Effector memory CD8-positive, alpha-beta T cell (primary cell): ENCODE measurements around the gene DHX58.
"Not testable (repeated sequence)": the region's sequence is repeated elsewhere in the genome, so short reads cannot be mapped to it uniquely, and the experiment has no call there.

Experiments
- ATAC-seq: fragments of 150-1000 bp; cut with Tn5 transposase; replicated peaks from 2 replicates; pipeline ENCODE4 v1.10.0; 2021; ENCODE audit warnings: mild to moderate bottlenecking, moderate library complexity
- DNase-seq, 3 experiments: peaks; one replicate each; pipeline ENCODE4 v3.0.0; 2021
- H3K27ac Mint-ChIP-seq, 2 donors: one replicate each; pipeline ENCODE4 v1.8.0; 2022; ENCODE audit warnings: mild to moderate bottlenecking in 2 of 2, mixed read lengths in 2 of 2, moderate library complexity in 2 of 2
- H3K27me3 Mint-ChIP-seq, 2 donors: one replicate each; pipeline ENCODE4 v1.8.0; 2022; ENCODE audit warnings: mixed read lengths in 2 of 2
- H3K36me3 Mint-ChIP-seq: one replicate; pipeline ENCODE4 v1.8.0; 2022; ENCODE audit warnings: mild to moderate bottlenecking, moderate library complexity, mixed read lengths; ENCODE audit not compliant: insufficient read depth
- H3K4me1 Mint-ChIP-seq, 2 donors: one replicate each; pipeline ENCODE4 v1.8.0; 2022; ENCODE audit warnings: low read depth in 2 of 2, mixed read lengths in 2 of 2
- H3K4me3 Mint-ChIP-seq, 2 donors: one replicate each; pipeline ENCODE4 v1.8.0; 2022; ENCODE audit warnings: mild to moderate bottlenecking in 2 of 2, mixed read lengths in 2 of 2, moderate library complexity in 2 of 2
- H3K9me3 Mint-ChIP-seq, 2 donors: one replicate each; pipeline ENCODE4 v1.8.0; 2022; ENCODE audit warnings: mixed read lengths in 2 of 2
- total RNA-seq, 9 experiments: gene quantifications; one replicate each; lab custom pipeline; 2026; lab: John Stamatoyannopoulos, UW

DHX58 gene
- total RNA-seq: 6.6 to 37.2 (median 12.1) reads per million in 9 experiments

DNA sequence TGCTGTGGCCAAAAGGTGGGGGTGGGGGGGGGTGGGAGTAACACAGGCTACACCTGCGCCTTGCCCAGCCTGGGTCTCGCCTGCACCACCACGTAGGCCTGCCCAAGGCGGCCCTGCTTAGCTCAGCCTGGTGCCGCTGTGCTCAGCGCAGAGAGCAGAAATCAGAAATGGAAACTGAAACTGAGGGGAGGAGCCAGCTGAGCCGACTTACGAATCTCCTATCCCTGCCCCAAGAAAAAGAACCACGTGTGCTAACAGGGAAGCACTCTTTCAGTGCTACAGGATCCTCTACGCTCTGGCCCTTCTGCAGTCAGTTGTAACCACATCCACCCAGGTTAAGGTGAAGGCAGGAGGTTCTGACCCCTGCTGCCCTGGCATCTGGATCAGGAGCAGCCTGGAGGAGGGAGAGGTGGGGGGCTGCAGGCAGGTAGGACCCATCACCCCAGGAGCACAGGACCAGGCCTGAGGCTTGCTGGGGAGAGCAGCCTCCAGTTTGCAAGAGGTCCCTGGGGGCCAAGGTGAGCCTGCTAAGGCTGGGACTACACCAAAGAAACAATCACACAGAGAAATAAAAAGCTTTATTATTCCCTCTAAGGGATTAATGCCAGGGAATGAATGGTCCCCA, at the start of gene DHX58:
DHX58 (minus strand) TSS at position 163 of the 625 bp plus-strand sequence. CDS start 822 bp downstream, outside the sequence.
- ATAC-seq (peak; percentile 86), DNase-seq (peak; percentile 75 to 80 (median 75))
- Mint-ChIP-seq H3K36me3 (peaks cover 29% of the 10 kb centered on the region), H3K4me3 (peak within 1 kb of the TSS; percentile 79 to 93), H3K27me3 (no peaks in the 10 kb centered on the region), H3K4me1 (peaks cover 30 to 40% of the 10 kb centered on the region in 2 donors), H3K27ac (peak within 1 kb of the TSS; percentile 93 to 98), H3K9me3 (no peaks in the 10 kb centered on the region)

DNA sequence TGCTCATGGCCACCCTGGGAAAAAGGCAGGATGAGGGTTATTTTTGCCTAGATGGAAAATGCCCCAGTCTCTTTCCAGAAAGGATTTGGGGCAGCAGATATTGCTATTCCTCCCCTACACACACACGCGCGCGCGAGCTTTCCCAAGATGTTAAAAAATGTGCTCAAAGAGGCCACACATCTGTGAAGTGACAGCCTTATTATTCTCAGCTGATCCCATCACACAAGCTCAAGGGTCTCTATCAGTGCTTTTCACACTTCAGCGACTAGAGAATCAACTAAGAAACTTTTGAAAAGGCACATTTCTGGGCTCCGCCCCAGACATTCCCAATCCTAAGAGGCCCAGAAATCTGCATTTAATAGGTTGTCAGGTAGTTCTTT, 48.0 kb upstream of the DHX58 start:
- H3K36me3 Mint-ChIP-seq: peaks cover 7% of the 10 kb centered on the region
- no peaks in the 10 kb centered on the region for H3K9me3 Mint-ChIP-seq
- ATAC-seq (no peak), DNase-seq (no peak)
- peaks cover 5% of the 10 kb centered on the region in 2 donors for H3K4me1 Mint-ChIP-seq
- no peak overlapping the region for H3K4me3 Mint-ChIP-seq
- no peak overlapping the region for H3K27ac Mint-ChIP-seq
- no peaks in the 10 kb centered on the region for H3K27me3 Mint-ChIP-seq

GRCh38 chr17:42159796-42160530, 47.4 kb upstream of the DHX58 start:
- DNase-seq: no peak
- Mint-ChIP-seq H3K4me3 (no peak overlapping the region), H3K36me3 (peaks cover 12% of the 10 kb centered on the region), H3K27ac (no peak overlapping the region), H3K9me3 (no peaks in the 10 kb centered on the region), H3K27me3 (no peaks in the 10 kb centered on the region), H3K4me1 (peaks cover 5% of the 10 kb centered on the region in 2 donors)
- ATAC-seq: no peak

GRCh38 chr17:42155614-42156045, 43.1 kb upstream of the DHX58 start:
- Mint-ChIP-seq H3K27ac (peak overlapping the region; percentile 91 to 94), H3K4me3 (peak overlapping the region; percentile 90 to 95), H3K4me1 (peaks cover 30 to 36% of the 10 kb centered on the region in 2 donors), H3K9me3 (no peaks in the 10 kb centered on the region), H3K36me3 (peaks cover 25% of the 10 kb centered on the region), H3K27me3 (no peaks in the 10 kb centered on the region)
- DNase-seq (no peak), ATAC-seq (no peak)

GRCh38 chr17:42153919-42154742, 41.6 kb upstream of the DHX58 start:
- peak overlapping the region; percentile 91 to 94 for H3K27ac Mint-ChIP-seq
- H3K36me3 Mint-ChIP-seq: peaks cover 29% of the 10 kb centered on the region
- ATAC-seq: no peak
- H3K27me3 Mint-ChIP-seq: no peaks in the 10 kb centered on the region
- H3K9me3 Mint-ChIP-seq: no peaks in the 10 kb centered on the region
- DNase-seq: no peak
- H3K4me1 Mint-ChIP-seq: peaks cover 30 to 36% of the 10 kb centered on the region in 2 donors
- H3K4me3 Mint-ChIP-seq: peak overlapping the region; percentile 90 to 95

DNA sequence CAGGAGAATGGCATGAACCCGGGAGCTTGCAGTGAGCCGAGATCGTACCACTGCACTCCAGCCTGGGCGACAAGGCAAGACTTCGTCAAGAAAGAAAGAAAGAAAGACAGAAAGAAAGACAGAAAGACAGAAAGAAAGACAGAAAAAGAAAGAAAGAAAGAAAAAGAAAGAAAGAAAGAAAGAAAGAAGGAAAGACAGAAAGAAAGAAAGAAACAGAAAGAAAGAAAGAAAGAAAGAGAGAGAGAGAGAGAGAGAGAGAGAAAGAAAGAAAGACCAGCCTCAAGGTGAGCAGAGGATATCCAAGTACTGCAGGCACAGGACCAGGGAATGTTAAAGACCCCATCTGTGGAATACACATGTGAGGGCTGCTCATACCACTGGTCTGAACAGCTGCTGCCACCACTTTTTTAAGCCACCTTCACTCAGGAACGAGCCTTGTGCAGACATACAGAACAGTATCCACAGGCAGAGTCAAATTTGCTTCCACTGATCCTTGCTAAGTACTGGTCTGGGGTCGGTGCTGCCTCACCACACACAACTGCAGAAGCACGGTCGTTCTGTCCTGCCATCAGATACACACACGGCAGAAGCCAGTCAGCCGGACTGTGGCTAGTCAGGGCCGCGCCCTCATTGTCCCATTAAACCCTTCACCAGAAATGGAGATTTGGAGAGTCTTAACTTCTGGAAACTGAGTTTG, 34.5 kb upstream of the DHX58 start:
- Mint-ChIP-seq H3K9me3 (no peaks in the 10 kb centered on the region), H3K36me3 (peaks cover 54% of the 10 kb centered on the region), H3K27me3 (no peaks in the 10 kb centered on the region), H3K27ac (no peak overlapping the region), H3K4me1 (peaks cover 25 to 35% of the 10 kb centered on the region in 2 donors), H3K4me3 (no peak overlapping the region)
- DNase-seq: no peak
- ATAC-seq: no peak

DNA sequence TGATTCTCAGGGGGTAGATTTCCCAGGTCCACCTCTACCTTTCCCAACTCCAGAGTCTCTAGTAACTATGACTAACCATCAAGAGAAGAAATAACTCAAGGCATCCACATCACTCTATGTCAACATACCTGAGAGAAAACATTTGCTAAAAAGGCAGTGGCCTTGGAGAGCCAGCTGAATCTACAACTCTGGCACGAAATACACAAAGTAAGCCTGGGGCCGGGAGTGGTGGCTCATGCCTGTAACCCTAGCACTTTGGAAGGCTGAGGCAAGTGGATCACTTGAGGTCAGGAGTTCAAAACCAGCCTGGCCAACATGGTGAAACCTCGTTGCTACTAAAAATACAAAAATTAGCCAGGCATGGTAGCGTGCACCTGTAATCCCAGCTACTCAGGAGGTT, 30.6 kb upstream of the DHX58 start:
- not testable (repeated sequence) for ATAC-seq, H3K4me3 Mint-ChIP-seq, H3K27me3 Mint-ChIP-seq, DNase-seq, H3K9me3 Mint-ChIP-seq
- Mint-ChIP-seq H3K4me1 (peaks cover 34 to 50% of the 10 kb centered on the region in 2 donors), H3K27ac (peak overlapping the region in 1 of 2 donors; percentile 67), H3K36me3 (peaks cover 44% of the 10 kb centered on the region)

- no peak for ATAC-seq
- H3K4me3 Mint-ChIP-seq: no peak overlapping the region
- peaks cover 40% of the 10 kb centered on the region for H3K36me3 Mint-ChIP-seq
- no peaks in the 10 kb centered on the region for H3K9me3 Mint-ChIP-seq
- H3K27me3 Mint-ChIP-seq: no peaks in the 10 kb centered on the region
- peaks cover 34 to 56% of the 10 kb centered on the region in 2 donors for H3K4me1 Mint-ChIP-seq
- H3K27ac Mint-ChIP-seq: peak overlapping the region; percentile 67 to 69
- DNase-seq: no peak
These were observed 29.9 kb upstream of the DHX58 start for GRCh38 chr17:42142371-42142896.

GRCh38 chr17:42141382-42141781, 28.9 kb upstream of the DHX58 start:
- Mint-ChIP-seq H3K27me3 (no peaks in the 10 kb centered on the region), H3K9me3 (no peaks in the 10 kb centered on the region), H3K36me3 (peaks cover 42% of the 10 kb centered on the region), H3K27ac (peak overlapping the region in 1 of 2 donors; percentile 69), H3K4me3 (no peak overlapping the region), H3K4me1 (peaks cover 36 to 54% of the 10 kb centered on the region in 2 donors)
- no peak for DNase-seq
- no peak for ATAC-seq

GRCh38 chr17:42140690-42141089, 28.2 kb upstream of the DHX58 start:
- Mint-ChIP-seq H3K36me3 (peaks cover 42% of the 10 kb centered on the region), H3K4me1 (peaks cover 38 to 60% of the 10 kb centered on the region in 2 donors)
- not testable (repeated sequence) for H3K27ac Mint-ChIP-seq, H3K9me3 Mint-ChIP-seq, H3K27me3 Mint-ChIP-seq, DNase-seq, ATAC-seq, H3K4me3 Mint-ChIP-seq

DNA sequence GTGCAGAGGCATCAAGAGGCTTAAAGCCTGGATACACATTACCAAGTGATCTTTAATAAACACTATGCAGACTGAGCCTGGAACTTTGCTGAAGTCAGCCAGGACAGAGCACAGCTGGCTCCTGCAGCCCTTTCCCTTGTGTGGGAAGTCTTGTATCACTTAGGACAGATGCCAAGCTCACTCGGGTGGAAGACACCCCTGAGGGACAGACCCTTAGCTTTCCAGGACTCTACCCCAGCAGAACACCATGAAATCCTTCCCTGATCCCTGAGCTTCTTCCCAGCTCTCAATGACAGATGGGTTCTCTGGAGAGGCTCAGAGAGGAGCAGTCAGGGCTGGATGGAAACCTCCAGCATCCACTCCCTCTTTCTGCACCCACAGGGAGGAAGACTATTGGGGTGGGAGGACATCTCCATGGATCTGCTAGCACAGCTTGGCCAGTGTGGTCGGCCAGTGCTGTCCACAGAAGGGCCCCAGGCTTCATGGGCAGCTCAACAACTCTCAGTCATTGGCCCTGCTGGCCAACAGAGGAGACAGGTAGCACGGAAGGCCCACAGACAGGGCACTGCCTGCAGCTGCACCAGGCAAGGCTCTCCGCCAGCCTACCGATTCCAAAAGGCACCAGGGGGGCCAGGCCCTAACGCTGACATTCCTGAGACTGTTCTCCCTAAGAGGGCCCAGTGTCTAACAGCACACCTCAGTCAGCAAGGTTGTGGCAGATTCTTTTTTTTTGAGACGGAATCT, 26.4 kb upstream of the DHX58 start:
- Mint-ChIP-seq H3K27ac (peak overlapping the region in 1 of 2 donors; percentile 35), H3K4me3 (no peak overlapping the region), H3K4me1 (peaks cover 41 to 62% of the 10 kb centered on the region in 2 donors), H3K27me3 (no peaks in the 10 kb centered on the region), H3K9me3 (no peaks in the 10 kb centered on the region), H3K36me3 (peaks cover 41% of the 10 kb centered on the region)
- DNase-seq: no peak
- no peak for ATAC-seq

DNA sequence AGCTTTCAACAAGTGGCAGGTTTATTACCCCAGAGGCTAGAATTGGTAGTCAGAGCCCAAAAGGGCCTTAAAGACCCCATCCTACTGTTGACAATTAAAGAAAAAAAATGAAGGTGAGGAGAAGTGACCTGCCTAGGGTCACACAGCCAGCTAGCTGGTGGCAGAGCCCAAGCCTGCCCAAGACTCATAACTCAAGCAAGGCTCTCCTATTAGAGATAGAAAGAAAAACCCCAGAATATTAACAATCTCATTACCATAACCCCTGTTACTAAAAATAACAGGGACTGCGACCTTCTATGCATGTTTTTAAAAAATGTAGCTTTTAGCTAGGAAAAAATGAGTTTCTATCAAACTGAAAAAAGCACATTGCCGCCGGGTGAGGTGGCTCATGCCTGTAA, 24.1 kb upstream of the DHX58 start:
- Mint-ChIP-seq H3K27me3 (no peaks in the 10 kb centered on the region), H3K36me3 (peaks cover 37% of the 10 kb centered on the region), H3K9me3 (no peaks in the 10 kb centered on the region), H3K4me1 (peaks cover 45 to 63% of the 10 kb centered on the region in 2 donors), H3K4me3 (no peak overlapping the region), H3K27ac (peak overlapping the region; percentile 38 to 73)
- no peak for DNase-seq
- no peak for ATAC-seq
